GM12891 (cell line): ENCODE measurements around the gene YBX2.

ENCODE experiments used
- POLR2A ChIP-seq: IDR thresholded peaks from 2 replicates; pipeline ENCODE4 v1.6.1; 2011; ENCODE audit warnings: low read depth, low read length, control low read depth
- POLR2AphosphoS5 ChIP-seq: IDR thresholded peaks from 2 replicates; pipeline ENCODE4 v1.6.1; 2011; ENCODE audit warnings: low read depth, low read length, control low read depth
- TAF1 ChIP-seq: IDR thresholded peaks from 2 replicates; pipeline ENCODE4 v1.6.1; 2011; ENCODE audit warnings: low read depth, low read length, control low read depth

- TF ChIP-seq POLR2A (no peak), POLR2AphosphoS5 (no peak), TAF1 (no peak)
Observed at GRCh38 chr17:7324438-7324779, 30.0 kb upstream of the YBX2 start.
